ENCODE results near the gene PSTPIP2. TPM values are rescaled to one million over a fixed set of nuclear protein-coding genes. Genes with fewer than 3 reads are reported as not detected.
A peak's percentile ranks its signal among the peaks of the same experiment; 100 is the strongest.

Gene PSTPIP2
- total RNA-seq, 3 donors from 2014 or later (not counting 1 experiment from before 2014, with no cell fraction given): 34.7 to 55.0 (median 46.9) TPM

DNA sequence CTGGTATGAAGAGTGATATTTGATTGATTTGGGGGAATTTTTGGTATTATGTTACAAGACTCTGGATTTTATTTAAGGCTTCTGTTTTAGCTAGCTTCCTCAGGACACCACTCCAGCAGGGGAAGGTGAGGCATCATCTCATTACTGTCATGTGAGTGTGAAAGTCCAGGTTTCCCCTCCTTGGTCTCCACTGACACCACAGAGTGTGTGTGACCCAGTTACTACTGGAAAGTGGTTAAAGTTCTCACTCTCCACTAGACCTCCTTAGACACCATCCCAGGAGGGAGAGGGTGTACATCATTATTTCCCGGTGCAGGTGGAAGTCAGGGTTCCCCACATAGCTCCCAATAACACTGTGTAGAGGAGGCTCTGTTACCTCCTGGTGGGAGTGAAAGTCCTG is 69.1 kb downstream of the PSTPIP2 start:
- Mint-ChIP-seq H3K4me3 (peak overlapping the region; percentile 55), H3K36me3 (peaks cover 25% of the 10 kb centered on the region)
- WGBS (ENCODE audit: insufficient coverage): no CpG with 5 or more reads among the region's 1 CpG

GRCh38 chr18:46001892-46002291 is 70.2 kb downstream of the PSTPIP2 start:
- no peaks in the 10 kb centered on the region for H3K27me3 Mint-ChIP-seq (ENCODE audit: low read depth in 2 of 2)
- Histone ChIP-seq H3K4me1 (ENCODE audit: control insufficient read depth, insufficient read depth, low read length) (peaks cover 15% of the 10 kb centered on the region), H3K4me3 (ENCODE audit: low read length) (no peak overlapping the region), H3K27ac (ENCODE audit: low read length) (no peak overlapping the region), H3K9me3 (ENCODE audit: control insufficient read depth, insufficient read depth, low read length) (no peaks in the 10 kb centered on the region), H3K36me3 (ENCODE audit: control insufficient read depth, insufficient read depth, low read length) (no peaks in the 10 kb centered on the region), H3K27me3 (ENCODE audit: control insufficient read depth, insufficient read depth, low read length) (no peaks in the 10 kb centered on the region)
- TF ChIP-seq, protein P1, sequence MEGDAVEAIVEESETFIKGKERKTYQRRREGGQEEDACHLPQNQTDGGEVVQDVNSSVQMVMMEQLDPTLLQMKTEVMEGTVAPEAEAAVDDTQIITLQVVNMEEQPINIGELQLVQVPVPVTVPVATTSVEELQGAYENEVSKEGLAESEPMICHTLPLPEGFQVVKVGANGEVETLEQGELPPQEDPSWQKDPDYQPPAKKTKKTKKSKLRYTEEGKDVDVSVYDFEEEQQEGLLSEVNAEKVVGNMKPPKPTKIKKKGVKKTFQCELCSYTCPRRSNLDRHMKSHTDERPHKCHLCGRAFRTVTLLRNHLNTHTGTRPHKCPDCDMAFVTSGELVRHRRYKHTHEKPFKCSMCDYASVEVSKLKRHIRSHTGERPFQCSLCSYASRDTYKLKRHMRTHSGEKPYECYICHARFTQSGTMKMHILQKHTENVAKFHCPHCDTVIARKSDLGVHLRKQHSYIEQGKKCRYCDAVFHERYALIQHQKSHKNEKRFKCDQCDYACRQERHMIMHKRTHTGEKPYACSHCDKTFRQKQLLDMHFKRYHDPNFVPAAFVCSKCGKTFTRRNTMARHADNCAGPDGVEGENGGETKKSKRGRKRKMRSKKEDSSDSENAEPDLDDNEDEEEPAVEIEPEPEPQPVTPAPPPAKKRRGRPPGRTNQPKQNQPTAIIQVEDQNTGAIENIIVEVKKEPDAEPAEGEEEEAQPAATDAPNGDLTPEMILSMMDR (IDR thresholded peaks at IDR 0.05): no peak
- H3K9me3 Mint-ChIP-seq: peaks cover 6 to 8% of the 10 kb centered on the region in 2 donors
- H3K27ac Mint-ChIP-seq: peak overlapping the region in 1 of 2 donors; percentile 72
- peaks cover 20% of the 10 kb centered on the region for H3K36me3 Mint-ChIP-seq
- H3K4me1 Mint-ChIP-seq: peaks cover 28 to 44% of the 10 kb centered on the region in 2 donors
- intact Hi-C loops (cut with micrococcal nuclease): no loop called here
- no peak for ATAC-seq
- H3K4me3 Mint-ChIP-seq: peak overlapping the region; percentile 26
- no peak for DNase-seq
- WGBS (ENCODE audit: insufficient coverage): no CpG with 5 or more reads among the region's 2 CpGs

More for the DNA sequence above, 69.1 kb downstream of the PSTPIP2 start:
- Histone ChIP-seq H3K27ac (ENCODE audit: low read length) (no peak overlapping the region), H3K9me3 (ENCODE audit: control insufficient read depth, insufficient read depth, low read length) (no peaks in the 10 kb centered on the region), H3K36me3 (ENCODE audit: control insufficient read depth, insufficient read depth, low read length) (no peaks in the 10 kb centered on the region), H3K4me1 (ENCODE audit: control insufficient read depth, insufficient read depth, low read length) (peaks cover 7% of the 10 kb centered on the region), H3K4me3 (ENCODE audit: low read length) (no peak overlapping the region), H3K27me3 (ENCODE audit: control insufficient read depth, insufficient read depth, low read length) (no peaks in the 10 kb centered on the region)
- intact Hi-C loops (cut with micrococcal nuclease): no loop called here
- H3K27me3 Mint-ChIP-seq (ENCODE audit: low read depth in 2 of 2): no peaks in the 10 kb centered on the region
- DNase-seq (no peak), ATAC-seq (peak in 1 of 3 donors; percentile 33)
- peaks cover 27 to 42% of the 10 kb centered on the region in 2 donors for H3K4me1 Mint-ChIP-seq
- TF ChIP-seq, protein P1 (IDR thresholded peaks at IDR 0.05): no peak
- H3K27ac Mint-ChIP-seq: peak overlapping the region in 1 of 2 donors; percentile 72
- peaks cover 6 to 8% of the 10 kb centered on the region in 2 donors for H3K9me3 Mint-ChIP-seq

GRCh38 chr18:46001074-46001473 is 71.0 kb downstream of the PSTPIP2 start:
- DNase-seq (no peak), ATAC-seq (no peak)
- Histone ChIP-seq H3K9me3 (ENCODE audit: control insufficient read depth, insufficient read depth, low read length) (no peaks in the 10 kb centered on the region), H3K4me3 (ENCODE audit: low read length) (no peak overlapping the region), H3K36me3 (ENCODE audit: control insufficient read depth, insufficient read depth, low read length) (no peaks in the 10 kb centered on the region), H3K27me3 (ENCODE audit: control insufficient read depth, insufficient read depth, low read length) (no peaks in the 10 kb centered on the region), H3K27ac (ENCODE audit: low read length) (no peak overlapping the region), H3K4me1 (ENCODE audit: control insufficient read depth, insufficient read depth, low read length) (peaks cover 15% of the 10 kb centered on the region)
- TF ChIP-seq, protein P1 (IDR thresholded peaks at IDR 0.05): no peak
- peaks cover 20% of the 10 kb centered on the region for H3K36me3 Mint-ChIP-seq
- no peaks in the 10 kb centered on the region for H3K27me3 Mint-ChIP-seq (ENCODE audit: low read depth in 2 of 2)
- H3K9me3 Mint-ChIP-seq: peaks cover 6 to 8% of the 10 kb centered on the region in 2 donors
- 50% methylated on average over 1 of the region's 1 CpG for WGBS (ENCODE audit: insufficient coverage)
- H3K4me3 Mint-ChIP-seq: no peak overlapping the region
- H3K27ac Mint-ChIP-seq: peak overlapping the region in 1 of 2 donors; percentile 9
- peaks cover 28 to 44% of the 10 kb centered on the region in 2 donors for H3K4me1 Mint-ChIP-seq
- intact Hi-C loops (cut with micrococcal nuclease): no loop called here

DNA sequence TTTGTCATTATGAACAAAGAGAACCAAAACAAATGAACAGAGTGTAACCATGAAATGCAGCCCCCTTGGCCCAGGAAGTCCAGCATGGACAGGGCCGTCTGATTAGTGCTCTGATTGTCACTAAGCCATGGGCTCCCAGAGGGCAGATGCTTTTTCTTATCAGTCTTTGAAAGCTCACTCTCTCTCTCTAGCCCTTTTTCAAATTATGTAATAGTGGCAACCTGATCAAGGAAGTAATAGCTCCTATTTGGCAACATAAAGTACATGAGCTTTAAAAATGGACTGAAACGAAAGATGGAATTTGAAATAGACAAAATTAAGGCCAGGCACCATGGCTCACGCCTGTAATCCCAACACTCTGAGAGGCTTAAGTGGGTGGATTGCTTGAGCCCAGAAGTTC is 72.5 kb downstream of the PSTPIP2 start:
- TF ChIP-seq, protein P1 (IDR thresholded peaks at IDR 0.05): no peak
- H3K9me3 Mint-ChIP-seq: peaks cover 6 to 8% of the 10 kb centered on the region in 2 donors

More for the DNA sequence above, 72.5 kb downstream of the PSTPIP2 start:
- intact Hi-C loops (cut with micrococcal nuclease): no loop called here
- Mint-ChIP-seq H3K27ac (peak overlapping the region; percentile 85 to 90), H3K4me1 (peaks cover 28 to 44% of the 10 kb centered on the region in 2 donors), H3K36me3 (peaks cover 13% of the 10 kb centered on the region), H3K27me3 (ENCODE audit: low read depth in 2 of 2) (no peaks in the 10 kb centered on the region), H3K4me3 (no peak overlapping the region)
- WGBS (ENCODE audit: insufficient coverage): 91% methylated on average over 3 of the region's 3 CpGs
- ATAC-seq: no peak
- H3K4me1 ChIP-seq (ENCODE audit: control insufficient read depth, insufficient read depth, low read length): peaks cover 15% of the 10 kb centered on the region
- no peak overlapping the region for H3K4me3 ChIP-seq (ENCODE audit: low read length)
- no peaks in the 10 kb centered on the region for H3K27me3 ChIP-seq (ENCODE audit: control insufficient read depth, insufficient read depth, low read length)
- no peaks in the 10 kb centered on the region for H3K36me3 ChIP-seq (ENCODE audit: control insufficient read depth, insufficient read depth, low read length)
- no peak for DNase-seq
- no peak overlapping the region for H3K27ac ChIP-seq (ENCODE audit: low read length)
- no peaks in the 10 kb centered on the region for H3K9me3 ChIP-seq (ENCODE audit: control insufficient read depth, insufficient read depth, low read length)

Measured in natural killer cell (primary cell).